ENCODE measurements around the gene EIPR1. TPM values are rescaled to one million over a fixed set of nuclear protein-coding genes. Genes with fewer than 3 reads are reported as not detected.

The EIPR1 gene
- total and polyA plus RNA-seq, 2 donors (not counting 1 experiment from before 2014, with no cell fraction given): 22.3 to 23.9 TPM

DNA sequence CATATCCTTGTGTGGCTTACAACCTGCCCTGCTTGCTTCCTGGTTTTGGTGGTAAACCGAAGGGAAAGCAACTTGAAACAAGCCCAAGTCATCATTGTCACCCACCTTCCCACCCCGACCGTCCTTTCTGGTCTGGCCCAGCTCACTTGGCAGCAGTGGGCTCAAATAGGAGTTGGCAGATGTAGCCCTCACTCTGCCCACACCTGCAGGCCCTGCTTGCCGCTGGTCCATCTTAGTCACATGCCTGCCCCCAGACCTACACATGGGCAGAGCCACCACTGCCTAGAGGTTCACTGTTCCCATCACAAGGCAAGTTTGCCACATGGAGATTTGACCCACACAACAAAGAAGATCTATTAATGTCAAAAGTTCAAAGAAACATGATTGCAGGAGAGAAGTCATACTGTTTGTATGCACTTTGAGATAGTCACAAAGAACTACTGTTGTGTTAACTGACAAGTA, 9.3 kb downstream of the EIPR1 start:
- H3K27ac ChIP-seq (ENCODE audit: insufficient read depth, low read length): no peak overlapping the region
- DNase-seq (ENCODE audit: low read depth in 2 of 2): no peak
- no peaks in the 10 kb centered on the region for H3K9me3 ChIP-seq (ENCODE audit: control insufficient read depth, insufficient read depth, low read depth, low read length)
- no peak overlapping the region for H3K4me2 ChIP-seq (ENCODE audit: extremely low read depth, insufficient read depth, low read length)
- H3K27me3 ChIP-seq (ENCODE audit: control insufficient read depth, insufficient read depth, low read length): no peaks in the 10 kb centered on the region
- H3K79me2 ChIP-seq (ENCODE audit: control insufficient read depth, insufficient read depth, low read length): peaks cover 8% of the 10 kb centered on the region
- H3K4me3 ChIP-seq (replicated peaks in 1 of 4; ENCODE audit: control extremely low read depth in 1 of 4, insufficient read depth in 1 of 4, low read depth in 3 of 4, low read length in 4 of 4): no peak overlapping the region
- no peaks in the 10 kb centered on the region for H3K36me3 ChIP-seq (ENCODE audit: control insufficient read depth, insufficient read depth, low read length)
- H3K4me1 ChIP-seq (ENCODE audit: control insufficient read depth, extremely low read depth, insufficient read depth, low read length): no peaks in the 10 kb centered on the region
- H4K20me1 ChIP-seq (ENCODE audit: control insufficient read depth, extremely low read depth, insufficient read depth, low read length): no peaks in the 10 kb centered on the region
- TF ChIP-seq EZH2 (IDR thresholded peaks at IDR 0.05; ENCODE audit: low read length, missing control alignments): no peak
- TF ChIP-seq, protein P1, sequence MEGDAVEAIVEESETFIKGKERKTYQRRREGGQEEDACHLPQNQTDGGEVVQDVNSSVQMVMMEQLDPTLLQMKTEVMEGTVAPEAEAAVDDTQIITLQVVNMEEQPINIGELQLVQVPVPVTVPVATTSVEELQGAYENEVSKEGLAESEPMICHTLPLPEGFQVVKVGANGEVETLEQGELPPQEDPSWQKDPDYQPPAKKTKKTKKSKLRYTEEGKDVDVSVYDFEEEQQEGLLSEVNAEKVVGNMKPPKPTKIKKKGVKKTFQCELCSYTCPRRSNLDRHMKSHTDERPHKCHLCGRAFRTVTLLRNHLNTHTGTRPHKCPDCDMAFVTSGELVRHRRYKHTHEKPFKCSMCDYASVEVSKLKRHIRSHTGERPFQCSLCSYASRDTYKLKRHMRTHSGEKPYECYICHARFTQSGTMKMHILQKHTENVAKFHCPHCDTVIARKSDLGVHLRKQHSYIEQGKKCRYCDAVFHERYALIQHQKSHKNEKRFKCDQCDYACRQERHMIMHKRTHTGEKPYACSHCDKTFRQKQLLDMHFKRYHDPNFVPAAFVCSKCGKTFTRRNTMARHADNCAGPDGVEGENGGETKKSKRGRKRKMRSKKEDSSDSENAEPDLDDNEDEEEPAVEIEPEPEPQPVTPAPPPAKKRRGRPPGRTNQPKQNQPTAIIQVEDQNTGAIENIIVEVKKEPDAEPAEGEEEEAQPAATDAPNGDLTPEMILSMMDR (conservative IDR thresholded peaks at IDR 0.05 in 1 of 2, IDR thresholded peaks at IDR 0.05 in 1 of 2; ENCODE audit: low read depth in 1 of 2, low read length in 2 of 2): no peak
- H3K9ac ChIP-seq (ENCODE audit: insufficient read depth, low read length): no peak overlapping the region
- no peak overlapping the region for H2AFZ ChIP-seq (ENCODE audit: low read length)

DNA sequence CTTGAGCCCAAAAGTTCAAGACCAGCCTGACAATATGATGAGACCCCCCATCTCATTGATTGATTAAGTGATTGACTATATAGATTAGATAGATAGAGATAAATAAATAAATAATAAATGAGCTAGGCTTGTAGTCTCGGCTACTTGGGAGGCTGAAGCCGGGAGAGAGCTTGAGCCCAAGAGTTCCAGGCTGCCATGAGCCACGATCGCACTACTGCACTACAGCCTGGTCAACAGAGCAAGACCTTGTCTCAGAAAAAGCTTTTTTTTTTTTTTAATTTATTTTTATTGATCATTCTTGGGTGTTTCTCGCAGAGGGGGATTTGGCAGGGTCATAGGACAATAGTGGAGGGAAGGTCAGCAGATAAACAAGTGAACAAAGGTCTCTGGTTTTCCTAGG, 12.4 kb downstream of the EIPR1 start:
- H3K9me3 ChIP-seq (ENCODE audit: control insufficient read depth, insufficient read depth, low read depth, low read length): no peaks in the 10 kb centered on the region
- DNase-seq (ENCODE audit: low read depth in 2 of 2): no peak
- no peak overlapping the region for H2AFZ ChIP-seq (ENCODE audit: low read length)
- H3K27me3 ChIP-seq (ENCODE audit: control insufficient read depth, insufficient read depth, low read length): no peaks in the 10 kb centered on the region
- no peak overlapping the region for H3K4me2 ChIP-seq (ENCODE audit: extremely low read depth, insufficient read depth, low read length)
- TF ChIP-seq, protein P1 (conservative IDR thresholded peaks at IDR 0.05 in 1 of 2, IDR thresholded peaks at IDR 0.05 in 1 of 2; ENCODE audit: low read depth in 1 of 2, low read length in 2 of 2): no peak
- TF ChIP-seq EZH2 (IDR thresholded peaks at IDR 0.05; ENCODE audit: low read length, missing control alignments): no peak
- peaks cover 12% of the 10 kb centered on the region for H3K79me2 ChIP-seq (ENCODE audit: control insufficient read depth, insufficient read depth, low read length)
- H4K20me1 ChIP-seq (ENCODE audit: control insufficient read depth, extremely low read depth, insufficient read depth, low read length): no peaks in the 10 kb centered on the region
- H3K27ac ChIP-seq (ENCODE audit: insufficient read depth, low read length): no peak overlapping the region
- no peaks in the 10 kb centered on the region for H3K4me1 ChIP-seq (ENCODE audit: control insufficient read depth, extremely low read depth, insufficient read depth, low read length)
- H3K36me3 ChIP-seq (ENCODE audit: control insufficient read depth, insufficient read depth, low read length): no peaks in the 10 kb centered on the region
- H3K9ac ChIP-seq (ENCODE audit: insufficient read depth, low read length): no peak overlapping the region
- no peak overlapping the region for H3K4me3 ChIP-seq (replicated peaks in 1 of 4; ENCODE audit: control extremely low read depth in 1 of 4, insufficient read depth in 1 of 4, low read depth in 3 of 4, low read length in 4 of 4)

DNA sequence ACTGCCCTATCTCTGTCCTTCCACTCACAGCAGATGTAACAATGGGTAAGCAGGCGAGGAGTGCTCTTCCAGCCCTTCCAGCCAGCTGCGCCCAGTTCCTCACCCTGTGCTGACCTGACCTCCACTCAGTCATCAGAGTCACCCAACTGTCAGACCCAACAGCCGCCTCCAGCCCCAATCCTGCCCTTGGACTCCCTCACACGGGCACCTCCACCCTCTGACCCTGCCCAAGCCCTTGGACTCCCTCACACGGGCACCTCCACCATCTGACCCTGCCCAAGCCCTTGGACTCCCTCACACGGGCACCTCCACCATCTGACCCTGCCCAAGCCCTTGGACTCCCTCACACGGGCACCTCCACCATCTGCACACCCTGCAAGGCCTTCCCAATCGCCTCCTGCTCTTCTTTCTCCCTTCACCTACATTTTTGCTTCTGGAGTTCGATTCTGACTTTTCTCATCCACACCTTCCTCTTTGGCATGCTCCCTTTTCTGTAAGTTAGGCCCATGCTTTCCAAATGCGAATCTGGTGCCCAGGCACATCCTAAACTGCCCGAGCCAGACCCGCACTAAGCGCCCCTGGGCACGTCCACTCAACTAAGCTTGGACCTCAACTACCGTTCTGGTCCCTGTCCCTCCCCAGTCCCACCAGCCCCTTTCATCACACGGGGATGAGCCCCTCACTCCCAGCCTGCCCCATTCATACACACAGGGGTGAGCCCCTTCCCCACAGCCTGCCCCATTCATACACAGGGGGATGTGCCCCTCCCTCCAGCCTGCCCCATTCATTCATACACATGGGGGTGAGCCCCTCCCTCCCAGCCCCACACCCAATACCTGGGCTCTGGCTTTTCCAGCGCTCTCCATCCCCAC, 15.9 kb downstream of the EIPR1 start:
- Histone ChIP-seq H2AFZ (ENCODE audit: low read length) (no peak overlapping the region), H3K79me2 (ENCODE audit: control insufficient read depth, insufficient read depth, low read length) (peaks cover 7% of the 10 kb centered on the region), H3K4me2 (ENCODE audit: extremely low read depth, insufficient read depth, low read length) (no peak overlapping the region), H3K4me1 (ENCODE audit: control insufficient read depth, extremely low read depth, insufficient read depth, low read length) (no peaks in the 10 kb centered on the region), H3K9me3 (ENCODE audit: control insufficient read depth, insufficient read depth, low read depth, low read length) (no peaks in the 10 kb centered on the region), H3K4me3 (replicated peaks in 1 of 4; ENCODE audit: control extremely low read depth in 1 of 4, insufficient read depth in 1 of 4, low read depth in 3 of 4, low read length in 4 of 4) (no peak overlapping the region), H3K27me3 (ENCODE audit: control insufficient read depth, insufficient read depth, low read length) (no peaks in the 10 kb centered on the region), H3K36me3 (ENCODE audit: control insufficient read depth, insufficient read depth, low read length) (no peaks in the 10 kb centered on the region), H3K27ac (ENCODE audit: insufficient read depth, low read length) (no peak overlapping the region), H4K20me1 (ENCODE audit: control insufficient read depth, extremely low read depth, insufficient read depth, low read length) (no peaks in the 10 kb centered on the region), H3K9ac (ENCODE audit: insufficient read depth, low read length) (no peak overlapping the region)
- no peak for DNase-seq (ENCODE audit: low read depth in 2 of 2)
- no peak for TF ChIP-seq EZH2 (IDR thresholded peaks at IDR 0.05; ENCODE audit: low read length, missing control alignments)
- TF ChIP-seq, protein P1 (conservative IDR thresholded peaks at IDR 0.05 in 1 of 2, IDR thresholded peaks at IDR 0.05 in 1 of 2; ENCODE audit: low read depth in 1 of 2, low read length in 2 of 2): no peak
